NCI-H2227 treated with DMSO at 0.1 percent for 48 hours (cell line): Measurements from ENCODE around the gene PRKAR1B.

Experiments used
- DNase-seq: peaks from one replicate; lab custom pipeline; 2025; lab: John Stamatoyannopoulos, UW

Gene PRKAR1B

GRCh38 chr7:572416-573268 lies 154.4 kb downstream of the PRKAR1B start:
- no peak for DNase-seq

GRCh38 chr7:571718-572415 lies 155.2 kb downstream of the PRKAR1B start:
- no peak for DNase-seq

GRCh38 chr7:571096-571717 lies 155.9 kb downstream of the PRKAR1B start:
- no peak for DNase-seq

- no peak for DNase-seq
Observed at GRCh38 chr7:570801-571070, 156.3 kb downstream of the PRKAR1B start.

- DNase-seq, result no peak
Observed at GRCh38 chr7:569996-570800, 156.9 kb downstream of the PRKAR1B start.

GRCh38 chr7:569071-569855 lies 157.8 kb downstream of the PRKAR1B start:
- no peak for DNase-seq

- no peak for DNase-seq
Observed at GRCh38 chr7:568031-568951, 158.8 kb downstream of the PRKAR1B start.

GRCh38 chr7:567305-567883 lies 159.7 kb downstream of the PRKAR1B start:
- DNase-seq, result no peak

GRCh38 chr7:566100-566499 lies 161.0 kb downstream of the PRKAR1B start:
- DNase-seq, result no peak

GRCh38 chr7:564176-564865 lies 162.8 kb downstream of the PRKAR1B start:
- no peak for DNase-seq

GRCh38 chr7:563629-564170 lies 163.4 kb downstream of the PRKAR1B start:
- no peak for DNase-seq

GRCh38 chr7:562789-563628 lies 164.1 kb downstream of the PRKAR1B start:
- DNase-seq, result no peak

GRCh38 chr7:562374-562675 lies 164.8 kb downstream of the PRKAR1B start:
- no peak for DNase-seq

GRCh38 chr7:561631-562373 lies 165.3 kb downstream of the PRKAR1B start:
- DNase-seq, result no peak

- no peak for DNase-seq
Observed at GRCh38 chr7:560966-561630, 166.0 kb downstream of the PRKAR1B start.

- DNase-seq, result no peak
Observed at GRCh38 chr7:559396-559705, 167.7 kb downstream of the PRKAR1B start.

- no peak for DNase-seq
Observed at GRCh38 chr7:557558-557881, 169.6 kb downstream of the PRKAR1B start.
